Measurements from ENCODE around the gene ZCCHC24.
"Not testable (repeated sequence)": the region's sequence is repeated elsewhere in the genome, so short reads cannot be mapped to it uniquely, and the experiment has no call there.

ZCCHC24 gene

GRCh38 chr10:79346012-79346340 is 99.4 kb downstream of the ZCCHC24 start:
- no peak for DNase-seq (ENCODE audit: low read depth)

DNA sequence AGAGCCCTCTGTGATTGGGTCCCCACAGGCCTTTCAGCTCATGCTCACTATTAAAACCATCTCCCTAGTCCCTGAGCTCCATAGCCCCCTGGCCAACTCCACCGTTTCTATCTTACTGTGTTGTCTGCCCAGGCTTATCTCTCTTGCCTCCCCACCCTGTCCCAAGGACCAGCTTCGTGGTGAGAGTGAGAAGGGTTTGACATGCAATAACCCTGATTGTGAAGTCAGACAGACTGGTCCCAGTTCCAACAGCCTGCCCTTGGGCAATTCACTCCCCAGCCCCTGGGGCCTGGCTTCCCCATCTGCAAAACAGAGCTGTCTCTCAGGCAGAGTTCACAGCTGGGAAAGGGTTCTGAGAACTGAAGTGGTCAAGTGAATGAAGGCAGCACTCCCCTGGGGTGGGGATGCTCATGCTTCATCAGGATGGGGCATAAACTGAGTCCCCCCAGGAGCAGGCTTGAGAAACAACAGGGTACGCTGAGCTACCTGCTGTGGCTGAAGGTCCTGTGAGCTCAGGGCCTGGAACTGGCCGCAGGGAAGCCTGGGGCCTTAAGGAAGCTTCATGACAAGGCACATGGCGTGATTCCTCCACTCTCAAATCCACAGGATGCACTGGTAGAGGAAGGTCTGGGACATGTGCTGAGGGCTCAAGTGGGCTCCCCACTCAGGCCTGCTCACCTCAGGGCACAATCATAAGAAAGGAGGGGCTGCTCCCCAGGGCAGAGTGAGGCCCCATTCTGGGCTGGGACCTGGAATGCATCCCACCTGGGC is 100.0 kb downstream of the ZCCHC24 start:
- no peak for DNase-seq (ENCODE audit: low read depth)

- no peak for DNase-seq (ENCODE audit: low read depth)
These were observed 100.8 kb downstream of the ZCCHC24 start for GRCh38 chr10:79344502-79345195.

DNA sequence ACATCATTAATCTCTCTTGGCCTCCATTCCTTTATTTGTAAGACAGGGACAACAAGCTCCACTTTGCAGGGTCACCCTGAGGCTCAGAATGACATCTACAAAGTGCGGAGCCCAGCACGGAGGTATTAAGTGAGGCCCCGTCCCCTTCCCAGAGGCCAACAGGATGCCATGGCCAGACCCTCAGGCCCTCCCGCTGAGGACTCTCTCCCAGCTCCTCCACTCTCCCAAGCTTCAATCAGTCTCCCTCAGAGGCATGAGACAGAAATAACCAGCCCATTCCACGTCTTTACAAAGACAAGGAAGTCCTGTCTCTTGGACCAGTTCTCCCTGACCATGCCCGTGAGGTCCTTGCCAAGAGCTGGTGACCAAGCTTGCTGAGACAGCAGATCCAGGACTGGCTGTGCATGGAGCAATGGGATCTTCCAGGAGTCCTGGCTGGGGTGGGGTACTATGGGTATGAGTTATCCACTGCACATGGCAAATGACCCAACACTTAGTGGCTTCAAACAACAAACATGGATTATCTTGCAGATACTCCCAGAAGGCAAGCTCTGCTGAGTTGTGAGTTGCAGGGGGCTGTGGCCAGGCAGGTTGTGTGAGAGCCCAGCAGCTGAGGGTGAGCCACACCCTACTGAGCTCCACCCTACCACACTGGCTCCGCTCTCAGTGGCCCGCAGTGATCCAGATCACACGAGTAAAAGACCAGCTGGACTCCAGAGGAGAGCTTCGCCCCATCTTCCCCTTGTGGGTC is 102.4 kb downstream of the ZCCHC24 start:
- DNase-seq (ENCODE audit: low read depth): peak; percentile 28

GRCh38 chr10:79342295-79342761 is 103.1 kb downstream of the ZCCHC24 start:
- DNase-seq (ENCODE audit: low read depth): no peak

GRCh38 chr10:79340646-79341244 is 104.7 kb downstream of the ZCCHC24 start:
- no peak for DNase-seq (ENCODE audit: low read depth)

- no peak for DNase-seq (ENCODE audit: low read depth)
These were observed 106.2 kb downstream of the ZCCHC24 start for GRCh38 chr10:79339266-79339665.

GRCh38 chr10:79337783-79338469 is 107.5 kb downstream of the ZCCHC24 start:
- DNase-seq (ENCODE audit: low read depth): not testable (repeated sequence)

DNA sequence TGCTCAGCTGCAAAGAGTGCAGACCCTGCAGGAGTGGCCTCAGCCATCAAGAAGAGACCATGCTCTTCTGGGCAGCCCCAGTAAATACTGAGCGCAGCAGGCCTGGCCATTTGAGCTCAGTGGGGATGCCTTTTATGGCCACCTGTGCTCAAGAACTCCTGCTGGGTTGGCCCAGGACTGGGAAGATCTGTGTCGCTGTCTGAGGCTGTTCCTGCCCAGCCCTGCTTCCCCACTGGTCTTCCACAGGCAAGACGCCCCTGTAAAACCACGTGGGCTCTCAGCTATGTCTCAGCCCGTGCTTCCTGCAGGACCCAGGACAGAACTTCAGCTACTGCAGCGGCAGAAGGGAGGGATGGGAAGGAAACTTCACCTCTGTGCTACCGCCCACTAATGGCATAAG is 108.7 kb downstream of the ZCCHC24 start:
- no peak for DNase-seq (ENCODE audit: low read depth)

- DNase-seq (ENCODE audit: low read depth): no peak
These were observed 109.1 kb downstream of the ZCCHC24 start for GRCh38 chr10:79336276-79336675.

- no peak for DNase-seq (ENCODE audit: low read depth)
These were observed 109.8 kb downstream of the ZCCHC24 start for GRCh38 chr10:79335470-79336235.

- DNase-seq (ENCODE audit: low read depth): no peak
These were observed 110.3 kb downstream of the ZCCHC24 start for GRCh38 chr10:79335094-79335469.

- no peak for DNase-seq (ENCODE audit: low read depth)
These were observed 110.9 kb downstream of the ZCCHC24 start for GRCh38 chr10:79334573-79334972.

GRCh38 chr10:79333513-79333912 is 111.9 kb downstream of the ZCCHC24 start:
- DNase-seq (ENCODE audit: low read depth): peak; percentile 56

- not testable (repeated sequence) for DNase-seq (ENCODE audit: low read depth)
These were observed 112.7 kb downstream of the ZCCHC24 start for GRCh38 chr10:79332610-79333315.

Data from fibroblast of gingiva (primary cell).